ENCODE data around the gene ANO4. TPM values are rescaled to one million over a fixed set of nuclear protein-coding genes. Genes with fewer than 3 reads are reported as not detected.

The ANO4 gene
- polyA plus RNA-seq, 1 donor (not counting 4 experiments of a cell fraction or from before 2014, with no cell fraction given), result 18.1 TPM

DNA sequence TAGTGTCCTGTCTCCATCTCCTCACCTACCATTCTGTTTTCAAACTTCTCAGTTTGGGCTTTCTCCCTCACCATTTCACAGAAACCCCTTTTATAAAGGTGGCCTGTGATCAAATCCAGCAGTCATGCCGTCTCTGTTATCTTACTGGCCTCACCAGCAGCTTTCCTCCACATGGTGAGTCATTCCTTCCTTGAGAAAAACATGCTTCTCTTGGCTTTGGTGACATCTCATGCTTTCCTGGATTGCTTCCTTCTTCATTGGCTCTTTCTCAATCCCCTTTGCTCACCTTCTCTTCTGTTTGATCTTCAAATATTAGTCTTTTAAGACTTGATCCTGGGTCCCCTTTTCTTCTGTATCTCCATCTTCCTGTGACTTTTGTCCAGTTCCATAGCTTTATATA, 164.9 kb downstream of the ANO4 start:
- DNase-seq (ENCODE audit: low read depth, low spot score) (no peak), FAIRE-seq (no peak)
- H3K9me3 ChIP-seq (ENCODE audit: control insufficient read depth, low read depth, low read length), result no peaks in the 10 kb centered on the region
- H3K27me3 ChIP-seq (ENCODE audit: control insufficient read depth, extremely low read depth, insufficient read depth, low read length), result no peaks in the 10 kb centered on the region
- no peak overlapping the region for H2AFZ ChIP-seq (ENCODE audit: control insufficient read depth, low read length)
- H3K27ac ChIP-seq (ENCODE audit: control insufficient read depth, insufficient read depth, low read length), result no peak overlapping the region
- no peaks in the 10 kb centered on the region for H3K36me3 ChIP-seq (ENCODE audit: control insufficient read depth in 2 of 2, extremely low read depth in 1 of 2, insufficient read depth in 2 of 2, low read length in 2 of 2)
- no peaks in the 10 kb centered on the region for H3K79me2 ChIP-seq (ENCODE audit: control insufficient read depth, insufficient read depth, low read length)
- no peaks in the 10 kb centered on the region for H3K9me1 ChIP-seq (ENCODE audit: control insufficient read depth, extremely low read depth, insufficient read depth, low read length)
- dilution Hi-C loops (cut with MboI; ENCODE audit: extremely low pct_ligation_motif_present, low sequenced_read_pairs), result no loop called here
- TF ChIP-seq EZH2 (IDR thresholded peaks at IDR 0.05; ENCODE audit: low read length), result no peak
- TF ChIP-seq CTCF (optimal IDR thresholded peaks at IDR 0.05 in 1 of 3, IDR thresholded peaks at IDR 0.05 in 1 of 3, conservative IDR thresholded peaks at IDR 0.05 in 1 of 3; ENCODE audit: extremely low read depth in 1 of 3, insufficient read depth in 2 of 3, low read length in 3 of 3), result no peak
- H3K9ac ChIP-seq (ENCODE audit: control insufficient read depth, extremely low read depth, insufficient read depth, low read length), result no peak overlapping the region
- H3K4me3 ChIP-seq (ENCODE audit: control insufficient read depth in 2 of 3, extremely low read depth in 1 of 3, insufficient read depth in 2 of 3, low read depth in 1 of 3, low read length in 3 of 3), result no peak overlapping the region
- H4K20me1 ChIP-seq (ENCODE audit: control insufficient read depth, extremely low read depth, insufficient read depth, low read length), result no peaks in the 10 kb centered on the region
- H3K4me2 ChIP-seq (ENCODE audit: control insufficient read depth, extremely low read depth, insufficient read depth, low read depth, low read length), result no peak overlapping the region
- no peaks in the 10 kb centered on the region for H3K4me1 ChIP-seq (ENCODE audit: control insufficient read depth, extremely low read depth, insufficient read depth, low read length)

DNA sequence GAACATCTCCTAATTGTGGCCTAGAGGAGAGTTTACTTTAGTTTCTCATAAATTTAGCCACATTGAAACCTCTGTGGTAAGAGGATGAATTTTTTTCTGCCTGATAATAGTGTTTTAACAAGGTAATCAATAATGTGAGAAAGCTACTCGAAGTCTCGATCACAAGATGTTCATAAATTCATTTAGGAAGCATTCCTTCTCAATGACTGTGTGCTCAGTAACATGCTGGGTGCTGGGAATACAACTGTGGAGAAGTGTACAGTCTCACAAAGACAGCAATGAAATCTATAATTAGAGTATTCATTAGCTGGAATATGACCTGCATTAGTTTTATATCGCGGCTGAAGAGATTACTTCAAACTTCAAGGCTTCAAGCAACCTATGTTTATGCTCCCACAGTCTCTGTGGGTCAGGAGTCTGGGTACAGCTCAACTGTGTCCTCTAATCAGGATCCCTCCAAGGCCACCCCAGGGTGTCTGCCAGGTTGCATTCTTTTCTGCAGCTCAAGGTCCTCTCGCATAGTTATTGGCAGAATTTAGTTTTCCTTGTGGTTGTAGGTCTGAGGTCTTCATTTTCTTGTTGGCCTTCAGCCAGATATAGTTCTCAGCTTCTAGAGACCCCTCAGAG, 167.6 kb downstream of the ANO4 start:
- Histone ChIP-seq H3K79me2 (ENCODE audit: control insufficient read depth, insufficient read depth, low read length) (no peaks in the 10 kb centered on the region), H3K36me3 (ENCODE audit: control insufficient read depth in 2 of 2, extremely low read depth in 1 of 2, insufficient read depth in 2 of 2, low read length in 2 of 2) (no peaks in the 10 kb centered on the region), H3K9ac (ENCODE audit: control insufficient read depth, extremely low read depth, insufficient read depth, low read length) (no peak overlapping the region), H3K4me1 (ENCODE audit: control insufficient read depth, extremely low read depth, insufficient read depth, low read length) (no peaks in the 10 kb centered on the region), H3K9me3 (ENCODE audit: control insufficient read depth, low read depth, low read length) (no peaks in the 10 kb centered on the region), H3K27me3 (ENCODE audit: control insufficient read depth, extremely low read depth, insufficient read depth, low read length) (no peaks in the 10 kb centered on the region), H2AFZ (ENCODE audit: control insufficient read depth, low read length) (no peak overlapping the region), H3K9me1 (ENCODE audit: control insufficient read depth, extremely low read depth, insufficient read depth, low read length) (no peaks in the 10 kb centered on the region), H3K4me3 (ENCODE audit: control insufficient read depth in 2 of 3, extremely low read depth in 1 of 3, insufficient read depth in 2 of 3, low read depth in 1 of 3, low read length in 3 of 3) (no peak overlapping the region), H4K20me1 (ENCODE audit: control insufficient read depth, extremely low read depth, insufficient read depth, low read length) (no peaks in the 10 kb centered on the region), H3K27ac (ENCODE audit: control insufficient read depth, insufficient read depth, low read length) (no peak overlapping the region), H3K4me2 (ENCODE audit: control insufficient read depth, extremely low read depth, insufficient read depth, low read depth, low read length) (no peak overlapping the region)
- DNase-seq (ENCODE audit: low read depth, low spot score) (no peak), FAIRE-seq (no peak)
- TF ChIP-seq CTCF (optimal IDR thresholded peaks at IDR 0.05 in 1 of 3, IDR thresholded peaks at IDR 0.05 in 1 of 3, conservative IDR thresholded peaks at IDR 0.05 in 1 of 3; ENCODE audit: extremely low read depth in 1 of 3, insufficient read depth in 2 of 3, low read length in 3 of 3), result no peak
- TF ChIP-seq EZH2 (IDR thresholded peaks at IDR 0.05; ENCODE audit: low read length), result no peak
- dilution Hi-C loops (cut with MboI; ENCODE audit: extremely low pct_ligation_motif_present, low sequenced_read_pairs), result no loop called here

All from keratinocyte (primary cell).